Endothelial cell of umbilical vein (primary cell): ENCODE results near the gene LGALSL. TPM values are rescaled to one million over a fixed set of nuclear protein-coding genes. Genes with fewer than 3 reads are reported as not detected.

Experiments
- BruUV-seq: library from RNA; stranded (reverse); fragments of 400-500 nt; replicated peaks from 2 replicates; lab custom pipeline; 2021; lab: Mats Ljungman, UMichigan
- CTCF ChIA-PET: fragments of 300-600, 350-600 bp; sonication (Branson Sonifier 250); formaldehyde crosslinking; loops from one replicate; lab custom pipeline; 2021; ENCODE audit warnings: antibody characterized with exemption, inconsistent platforms; lab: Charles Lee
- POLR2A ChIA-PET: fragments of 300-600, 350-600 bp; sonication (Branson Sonifier 250); formaldehyde crosslinking; loops from one replicate; lab custom pipeline; 2021; ENCODE audit warnings: antibody characterized with exemption, inconsistent platforms; lab: Charles Lee
- DNase-seq: peaks from one replicate; pipeline ENCODE4 v3.0.0-alpha.2; 2011; ENCODE audit warnings: low read depth, low spot score
- FAIRE-seq: peaks from 2 replicates; lab custom pipeline; 2011; peaks lifted over from hg19 to GRCh38; lab: Jason Lieb, UNC
- H2AFZ ChIP-seq: 2 replicates; pipeline ENCODE4 v1.6.0; 2012; ENCODE audit warnings: low read depth, low read length, control low read depth, inconsistent platforms
- H3K27ac ChIP-seq: 2 replicates; pipeline ENCODE4 v1.5.1; 2011; ENCODE audit warnings: low read depth, mild to moderate bottlenecking, control low read depth, low read length, moderate library complexity; ENCODE audit not compliant: insufficient read depth
- H3K27me3 ChIP-seq, 2 experiments: 2 replicates each; pipeline versions ENCODE4 v1.6.0 to v1.6.1; 2011; ENCODE audit warnings: low read length in 2 of 2, mixed read lengths in 1 of 2; ENCODE audit not compliant: control insufficient read depth in 2 of 2, insufficient read depth in 2 of 2
- H3K36me3 ChIP-seq, 2 experiments: 2 replicates in 1 of 2; 3 replicates in 1 of 2; pipeline ENCODE4 v1.5.1; 2011; ENCODE audit warnings: low read length in 2 of 2, mild to moderate bottlenecking in 1 of 2, moderate library complexity in 1 of 2; ENCODE audit not compliant: control insufficient read depth in 2 of 2, insufficient read depth in 2 of 2; ENCODE audit errors: extremely low read depth in 1 of 2
- H3K4me1 ChIP-seq: 3 replicates; pipeline ENCODE4 v1.5.1; 2011; ENCODE audit warnings: mild to moderate bottlenecking, low read length; ENCODE audit not compliant: control insufficient read depth, insufficient read depth; ENCODE audit errors: extremely low read depth
- H3K4me2 ChIP-seq: 2 replicates; pipeline ENCODE4 v1.6.1; 2011; ENCODE audit warnings: low read length, control low read depth, mixed read lengths; ENCODE audit not compliant: insufficient read depth
- H3K4me3 ChIP-seq, 3 experiments: fragments of 200-600 bp in 1 of 3; sonication (generic), shearing (Covaris generic) in 1 of 3; replicated peaks in 1 of 3; 2 replicates each; pipeline ENCODE4 v1.5.1; 2011 to 2016; ENCODE audit warnings: control low read depth in 3 of 3, low read length in 3 of 3, mild to moderate bottlenecking in 2 of 3, inconsistent platforms in 1 of 3, low read depth in 1 of 3, moderate library complexity in 1 of 3; ENCODE audit not compliant: insufficient read depth in 1 of 3
- H3K79me2 ChIP-seq: 2 replicates; pipeline ENCODE4 v1.6.0; 2012; ENCODE audit warnings: low read length, inconsistent platforms; ENCODE audit not compliant: control insufficient read depth, insufficient read depth
- H3K9ac ChIP-seq: replicated peaks from 2 replicates; pipeline ENCODE3; 2011; ENCODE audit warnings: low read length, control low read depth; ENCODE audit not compliant: insufficient read depth; ENCODE audit errors: extremely low read depth
- H3K9me1 ChIP-seq: replicated peaks from 3 replicates; pipeline ENCODE4 v1.6.0; 2011; ENCODE audit warnings: mild to moderate bottlenecking, low read length; ENCODE audit not compliant: control insufficient read depth, insufficient read depth; ENCODE audit errors: extremely low read depth
- H3K9me3 ChIP-seq: replicated peaks from 2 replicates; pipeline ENCODE4 v1.5.1; 2012; ENCODE audit warnings: low read length, inconsistent platforms; ENCODE audit not compliant: control insufficient read depth, insufficient read depth
- H4K20me1 ChIP-seq: replicated peaks from 2 replicates; pipeline ENCODE3; 2011; ENCODE audit warnings: mild to moderate bottlenecking, low read length; ENCODE audit not compliant: control insufficient read depth, insufficient read depth; ENCODE audit errors: extremely low read depth
- CTCF ChIP-seq, 2 donors: IDR thresholded peaks; 1 replicate in 1 of 2; 2 replicates in 1 of 2; pipeline ENCODE4 v1.5.1; 2011; ENCODE audit warnings: low read length in 2 of 2, mild to moderate bottlenecking in 2 of 2, moderate library complexity in 2 of 2, control low read depth in 1 of 2, inconsistent platforms in 1 of 2, low read depth in 1 of 2; ENCODE audit not compliant: insufficient read depth in 1 of 2; ENCODE audit errors: extremely low read depth in 1 of 2
- JUN ChIP-seq: IDR thresholded peaks from 2 replicates; pipeline ENCODE4 v1.6.1; 2011; ENCODE audit warnings: borderline replicate concordance, low read depth; ENCODE audit not compliant: insufficient read length, insufficient read depth
- MYC ChIP-seq: IDR thresholded peaks from one replicate; pipeline ENCODE4 v1.6.1; 2011; ENCODE audit warnings: mild to moderate bottlenecking, low read depth, low read length
- POLR2AphosphoS5 ChIP-seq: IDR thresholded peaks from 2 replicates; pipeline ENCODE4 v1.6.1; 2012; ENCODE audit warnings: low read depth, mild to moderate bottlenecking, control low read depth, low read length, moderate library complexity; ENCODE audit not compliant: insufficient read depth
- dilution Hi-C: fragments of 300-500 bp; cut with MboI; formaldehyde crosslinking; loops from one replicate; pipeline ENCODE4 v1.15.0; 2019; ENCODE audit warnings: low sequenced_read_pairs; ENCODE audit not compliant: extremely low pct_ligation_motif_present
- intact Hi-C: fragments of 100-400 bp; cut with micrococcal nuclease; formaldehyde crosslinking; loops from one replicate; pipeline ENCODE4 v1.10.0; 2022
- polyA plus RNA-seq, 4 experiments: library from polyadenylated mRNA; depleted of rRNA in 3 of 4; stranded (reverse) in 3 of 4; unstranded in 1 of 4; fragments of >200 nt; gene quantifications; 2 replicates each; pipeline versions ENCODE4 v1.2.1 to v1.2.3, GENCODE V29; 2011 to 2012; ENCODE audit warnings: missing spikeins in 1 of 4
- total RNA-seq: library from RNA; stranded (reverse); gene quantifications from 2 replicates; pipeline ENCODE4 v1.2.3, GENCODE V29; 2021

The LGALSL gene
- total and polyA plus RNA-seq, 2 donors (not counting 3 experiments of a cell fraction or from before 2014, with no cell fraction given): 2.3 to 2.6 TPM

GRCh38 chr2:64479259-64480117, 25.5 kb downstream of the LGALSL start:
- no peaks in the 10 kb centered on the region for H3K9me3 ChIP-seq
- ChIA-PET CTCF (interaction anchor here (0.7 to 2.3 kb wide), 4 partner anchors 9 to 147 kb away, joined by 3 to 19 read pairs (median 4); partner anchors contain the start of gene AFTPH), POLR2A (no interaction called here)
- no peak for TF ChIP-seq POLR2AphosphoS5
- no peak for TF ChIP-seq MYC
- TF ChIP-seq JUN: no peak
- TF ChIP-seq CTCF (IDR thresholded peaks at IDR 0.05; ENCODE audit: extremely low read depth in 1 of 2, insufficient read depth in 1 of 2, low read depth in 1 of 2, low read length in 2 of 2): no peak
- FAIRE-seq (no peak), DNase-seq (no peak)
- no peak overlapping the region for H3K9ac ChIP-seq
- no peak overlapping the region for H3K4me2 ChIP-seq
- peaks cover 5% of the 10 kb centered on the region for H3K4me1 ChIP-seq
- no peaks in the 10 kb centered on the region for H3K9me1 ChIP-seq
- no TSS peak for BruUV-seq
- dilution Hi-C loops (no loop called here), intact Hi-C loops (no loop called here)
- no peaks in the 10 kb centered on the region for H3K79me2 ChIP-seq
- H3K27me3 ChIP-seq: peaks cover 0 to 5% of the 10 kb centered on the region in 2 experiments
- H4K20me1 ChIP-seq: no peaks in the 10 kb centered on the region
- no peaks in the 10 kb centered on the region for H3K36me3 ChIP-seq
- H3K27ac ChIP-seq: no peak overlapping the region
- H3K4me3 ChIP-seq: no peak overlapping the region
- H2AFZ ChIP-seq: no peak overlapping the region
